Ascending aorta (tissue), 2 donors: Measurements from ENCODE around the gene LDAF1. TPM values are rescaled to one million over a fixed set of nuclear protein-coding genes. Genes with fewer than 3 reads are reported as not detected.

Experiments
- DNase-seq, 2 donors: peaks; one replicate each; pipeline ENCODE4 v3.0.0-alpha.2; 2019; ENCODE audit warnings: low spot score in 2 of 2
- H3K27ac ChIP-seq, 2 donors: fragments of 200-600 bp; sonication (generic); one replicate each; pipeline ENCODE4 v1.5.1; 2016 to 2017; ENCODE audit warnings: mild to moderate bottlenecking in 1 of 2
- H3K27me3 ChIP-seq: fragments of 200-600 bp; sonication (generic); one replicate; pipeline ENCODE4 v1.5.1; 2017
- H3K36me3 ChIP-seq, 2 donors: fragments of 200-600 bp; sonication (generic); one replicate each; pipeline ENCODE4 v1.5.1; 2016
- H3K4me1 ChIP-seq, 2 donors: fragments of 200-600 bp; sonication (generic); one replicate each; pipeline ENCODE4 v1.5.1; 2016 to 2017; ENCODE audit warnings: mild to moderate bottlenecking in 1 of 2
- H3K4me3 ChIP-seq, 2 donors: fragments of 200-600 bp; sonication (generic); one replicate each; pipeline ENCODE4 v1.5.1; 2016 to 2017; ENCODE audit warnings: mild to moderate bottlenecking in 1 of 2
- H3K9me3 ChIP-seq, 2 donors: fragments of 200-600 bp; sonication (generic); one replicate each; pipeline ENCODE4 v1.5.1; 2016
- intact Hi-C: fragments of 100-400 bp; cut with DNase I; formaldehyde crosslinking; loops from one replicate; pipeline ENCODE4 v1.15.1; 2023
- total RNA-seq: library from RNA; depleted of rRNA; stranded (reverse); fragments of >200 nt; gene quantifications from one replicate; pipeline ENCODE4 v1.1.0, GENCODE V29; 2016
- TF ChIP-seq, protein P1 (sequence below), 3 experiments: fragments of 200-600 bp in 2 of 3; fragments of 450-650 bp in 1 of 3; sonication (generic) in 2 of 3; IDR thresholded peaks; one replicate each; pipeline ENCODE4 v1.5.1; 2016 to 2019; ENCODE audit warnings: antibody characterized with exemption in 3 of 3, mild to moderate bottlenecking in 1 of 3, moderate library complexity in 1 of 3

Gene LDAF1
- total RNA-seq, 1 donor from 2014 or later, result 23.5 TPM

DNA sequence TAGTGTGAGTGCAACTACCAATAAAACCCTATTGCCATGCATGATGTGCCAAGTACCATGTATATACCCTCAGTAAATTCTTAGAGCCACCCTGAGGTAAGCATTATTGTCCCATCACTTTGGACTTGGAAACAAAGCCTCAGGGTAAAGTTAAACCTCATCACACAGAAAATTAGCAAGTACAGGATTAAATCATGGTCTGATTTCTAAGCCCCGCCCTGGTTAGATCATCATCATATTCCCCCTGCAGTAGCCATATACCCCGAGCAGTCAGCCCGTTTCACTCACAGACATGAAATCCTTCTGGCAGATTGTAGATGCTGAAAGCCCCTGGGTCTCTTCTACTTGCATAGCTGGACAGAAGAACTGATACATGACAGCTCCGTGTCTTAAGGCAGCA is 48.1 kb downstream of the LDAF1 start:
- DNase-seq, result no peak
- TF ChIP-seq, protein P1, sequence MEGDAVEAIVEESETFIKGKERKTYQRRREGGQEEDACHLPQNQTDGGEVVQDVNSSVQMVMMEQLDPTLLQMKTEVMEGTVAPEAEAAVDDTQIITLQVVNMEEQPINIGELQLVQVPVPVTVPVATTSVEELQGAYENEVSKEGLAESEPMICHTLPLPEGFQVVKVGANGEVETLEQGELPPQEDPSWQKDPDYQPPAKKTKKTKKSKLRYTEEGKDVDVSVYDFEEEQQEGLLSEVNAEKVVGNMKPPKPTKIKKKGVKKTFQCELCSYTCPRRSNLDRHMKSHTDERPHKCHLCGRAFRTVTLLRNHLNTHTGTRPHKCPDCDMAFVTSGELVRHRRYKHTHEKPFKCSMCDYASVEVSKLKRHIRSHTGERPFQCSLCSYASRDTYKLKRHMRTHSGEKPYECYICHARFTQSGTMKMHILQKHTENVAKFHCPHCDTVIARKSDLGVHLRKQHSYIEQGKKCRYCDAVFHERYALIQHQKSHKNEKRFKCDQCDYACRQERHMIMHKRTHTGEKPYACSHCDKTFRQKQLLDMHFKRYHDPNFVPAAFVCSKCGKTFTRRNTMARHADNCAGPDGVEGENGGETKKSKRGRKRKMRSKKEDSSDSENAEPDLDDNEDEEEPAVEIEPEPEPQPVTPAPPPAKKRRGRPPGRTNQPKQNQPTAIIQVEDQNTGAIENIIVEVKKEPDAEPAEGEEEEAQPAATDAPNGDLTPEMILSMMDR (IDR thresholded peaks at IDR 0.05), result no peak

DNA sequence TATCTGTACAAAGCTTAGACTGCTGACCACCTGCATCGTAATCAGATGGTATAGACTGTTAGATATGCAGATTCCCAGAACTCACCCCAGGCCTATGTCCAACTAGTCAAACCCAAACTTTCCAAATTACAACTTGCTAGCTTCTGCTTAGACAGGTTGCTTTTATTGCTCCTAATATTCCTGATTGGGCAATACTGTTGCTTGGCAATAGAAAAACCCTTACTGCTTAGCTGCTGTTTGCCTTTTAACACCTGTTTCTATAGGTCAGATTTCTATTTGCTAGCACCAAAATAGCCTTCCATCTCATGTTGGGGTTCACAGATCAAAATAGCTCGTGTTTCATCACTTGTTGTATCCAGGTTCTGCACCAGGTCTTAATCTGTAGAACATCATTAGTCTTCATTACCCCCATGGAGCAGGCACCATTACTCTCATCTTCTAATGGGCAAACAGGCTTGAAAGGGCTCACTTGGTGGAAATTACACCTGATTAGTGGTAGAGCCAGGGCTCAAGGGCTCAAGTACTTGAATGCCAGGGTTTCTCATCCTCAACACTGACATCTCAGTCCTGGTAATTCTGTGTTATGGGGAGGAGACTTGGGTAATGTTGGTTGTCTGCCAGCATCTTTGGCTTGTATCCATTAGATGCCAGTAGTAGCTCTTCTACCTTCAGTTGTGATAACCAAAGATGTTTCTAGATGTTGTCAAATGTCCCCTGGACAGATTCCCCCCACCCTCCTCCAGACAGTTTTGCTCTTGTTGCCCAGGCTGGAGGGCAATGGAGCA is 50.2 kb downstream of the LDAF1 start:
- no peak for DNase-seq
- intact Hi-C loops, result no loop called here

More for the DNA sequence above, 48.1 kb downstream of the LDAF1 start:
- no peaks in the 10 kb centered on the region for H3K36me3 ChIP-seq
- no peaks in the 10 kb centered on the region for H3K9me3 ChIP-seq
- no peaks in the 10 kb centered on the region for H3K27me3 ChIP-seq
- intact Hi-C loops, result no loop called here
- no peak overlapping the region for H3K27ac ChIP-seq
- H3K4me3 ChIP-seq, result no peak overlapping the region
- H3K4me1 ChIP-seq, result no peaks in the 10 kb centered on the region

GRCh38 chr16:21211486-21211885 is 53.0 kb downstream of the LDAF1 start, which contains the start of gene ZP2:
Gene ZP2, minus strand, starts transcription at chr16:21211574. Its CDS starts 27 bp downstream, at chr16:21211547.
- Histone ChIP-seq H3K4me1 (no peaks in the 10 kb centered on the region), H3K36me3 (no peaks in the 10 kb centered on the region), H3K9me3 (no peaks in the 10 kb centered on the region), H3K27ac (no peak within 1 kb of the TSS), H3K4me3 (no peak within 1 kb of the TSS), H3K27me3 (no peaks in the 10 kb centered on the region)
- TF ChIP-seq, protein P1 (IDR thresholded peaks at IDR 0.05), result no peak
- no peak for DNase-seq
- intact Hi-C loops, result no loop called here

More for the DNA sequence above, 50.2 kb downstream of the LDAF1 start:
- Histone ChIP-seq H3K27me3 (no peaks in the 10 kb centered on the region), H3K9me3 (no peaks in the 10 kb centered on the region), H3K4me3 (no peak overlapping the region), H3K27ac (no peak overlapping the region), H3K4me1 (no peaks in the 10 kb centered on the region), H3K36me3 (no peaks in the 10 kb centered on the region)
- TF ChIP-seq, protein P1 (IDR thresholded peaks at IDR 0.05), result no peak

- no peaks in the 10 kb centered on the region for H3K9me3 ChIP-seq
- intact Hi-C loops, result no loop called here
- DNase-seq, result no peak
- no peak overlapping the region for H3K4me3 ChIP-seq
- no peak overlapping the region for H3K27ac ChIP-seq
- no peaks in the 10 kb centered on the region for H3K27me3 ChIP-seq
- no peaks in the 10 kb centered on the region for H3K36me3 ChIP-seq
- H3K4me1 ChIP-seq, result no peaks in the 10 kb centered on the region
- TF ChIP-seq, protein P1 (IDR thresholded peaks at IDR 0.05), result no peak
Observed at GRCh38 chr16:21214086-21214485, 55.6 kb downstream of the LDAF1 start.

- Histone ChIP-seq H3K36me3 (no peaks in the 10 kb centered on the region), H3K4me1 (no peaks in the 10 kb centered on the region), H3K27ac (no peak overlapping the region), H3K4me3 (no peak overlapping the region), H3K27me3 (no peaks in the 10 kb centered on the region), H3K9me3 (no peaks in the 10 kb centered on the region)
- TF ChIP-seq, protein P1 (IDR thresholded peaks at IDR 0.05), result no peak
- no peak for DNase-seq
- intact Hi-C loops, result no loop called here
Observed at GRCh38 chr16:21217121-21217520, 58.6 kb downstream of the LDAF1 start.
